ENCODE results near the gene NPY2R. TPM values are rescaled to one million over a fixed set of nuclear protein-coding genes. Genes with fewer than 3 reads are reported as not detected.

NPY2R gene
- total RNA-seq, 1 experiment from 2014 or later, result not detected

DNA sequence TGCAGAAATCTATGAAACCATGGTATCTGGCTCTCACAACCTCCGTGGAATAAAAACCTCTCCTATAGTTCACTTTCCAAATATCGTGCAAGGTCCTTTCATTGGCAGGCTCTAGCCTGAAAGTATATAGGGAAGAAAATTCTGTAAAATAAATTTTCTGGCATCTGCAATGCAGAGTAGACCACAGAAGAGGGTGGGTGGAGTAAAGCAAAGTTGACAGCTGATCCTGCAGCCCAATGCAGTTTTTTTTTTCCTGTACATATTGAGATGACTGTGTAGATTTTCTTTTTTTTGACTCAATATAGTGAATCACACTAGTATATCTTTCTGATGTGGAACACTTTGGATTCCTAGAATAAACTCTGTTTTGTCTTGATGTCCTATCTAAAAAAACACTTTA, 56.7 kb downstream of the NPY2R start:
- no peaks in the 10 kb centered on the region for H3K36me3 ChIP-seq (ENCODE audit: control insufficient read depth, insufficient read depth, low read length)
- CTCF ChIA-PET, result no interaction called here

More for the DNA sequence above, 56.7 kb downstream of the NPY2R start:
- in situ Hi-C loops (cut with HindIII; ENCODE audit: low pct_unique_long_range_greater_than_20kb, low sequenced_read_pairs) (no loop called here), intact Hi-C loops (cut with micrococcal nuclease; ENCODE audit: unreplicated experiment) (no loop called here)
- Histone ChIP-seq H3K27me3 (ENCODE audit: control insufficient read depth, insufficient read depth, low read length) (no peaks in the 10 kb centered on the region), H3K4me3 (ENCODE audit: low read depth in 2 of 2, low read length in 2 of 2) (no peak overlapping the region), H3K27ac (ENCODE audit: low read length) (no peak overlapping the region), H3K4me1 (ENCODE audit: control insufficient read depth, insufficient read depth, low read length) (no peaks in the 10 kb centered on the region), H3K9me3 (ENCODE audit: control insufficient read depth, insufficient read depth, low read depth, low read length) (no peaks in the 10 kb centered on the region)
- DNase-seq (ENCODE audit: low read depth, low spot score) (no peak), ATAC-seq (no peak)
- POLR2A ChIA-PET, result no interaction called here
- BruUV-seq (replicated peaks), result no TSS peak
- TF ChIP-seq TCF7L2 (IDR thresholded peaks at IDR 0.05; ENCODE audit: low read depth, low read length) (no peak), POLR2AphosphoS5 (IDR thresholded peaks at IDR 0.05; ENCODE audit: low read depth, low read length) (no peak), SIN3A (IDR thresholded peaks at IDR 0.05; ENCODE audit: borderline replicate concordance, insufficient read depth, low read depth, low read length) (no peak)
- TF ChIP-seq, protein P1, sequence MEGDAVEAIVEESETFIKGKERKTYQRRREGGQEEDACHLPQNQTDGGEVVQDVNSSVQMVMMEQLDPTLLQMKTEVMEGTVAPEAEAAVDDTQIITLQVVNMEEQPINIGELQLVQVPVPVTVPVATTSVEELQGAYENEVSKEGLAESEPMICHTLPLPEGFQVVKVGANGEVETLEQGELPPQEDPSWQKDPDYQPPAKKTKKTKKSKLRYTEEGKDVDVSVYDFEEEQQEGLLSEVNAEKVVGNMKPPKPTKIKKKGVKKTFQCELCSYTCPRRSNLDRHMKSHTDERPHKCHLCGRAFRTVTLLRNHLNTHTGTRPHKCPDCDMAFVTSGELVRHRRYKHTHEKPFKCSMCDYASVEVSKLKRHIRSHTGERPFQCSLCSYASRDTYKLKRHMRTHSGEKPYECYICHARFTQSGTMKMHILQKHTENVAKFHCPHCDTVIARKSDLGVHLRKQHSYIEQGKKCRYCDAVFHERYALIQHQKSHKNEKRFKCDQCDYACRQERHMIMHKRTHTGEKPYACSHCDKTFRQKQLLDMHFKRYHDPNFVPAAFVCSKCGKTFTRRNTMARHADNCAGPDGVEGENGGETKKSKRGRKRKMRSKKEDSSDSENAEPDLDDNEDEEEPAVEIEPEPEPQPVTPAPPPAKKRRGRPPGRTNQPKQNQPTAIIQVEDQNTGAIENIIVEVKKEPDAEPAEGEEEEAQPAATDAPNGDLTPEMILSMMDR (IDR thresholded peaks at IDR 0.05), result no peak

Other genes with a start within 250 kb of the NPY2R start
- gene MAP9, start 168.3 kb downstream of the NPY2R start, total RNA-seq (2021; ENCODE audit: unreplicated experiment), result 9.8 TPM

Measured in Panc1 (cell line).